Umbilical cord (tissue), 2 donors: ENCODE measurements around the gene VSTM1. TPM values are rescaled to one million over a fixed set of nuclear protein-coding genes. Genes with fewer than 3 reads are reported as not detected.
"Not testable (repeated sequence)": the region's sequence is repeated elsewhere in the genome, so short reads cannot be mapped to it uniquely, and the experiment has no call there.

Experiments used
- DNase-seq: peaks from one replicate; pipeline ENCODE4 v3.0.0-alpha.2; 2015; ENCODE audit warnings: low spot score
- total RNA-seq: library from RNA; depleted of rRNA; stranded (reverse); fragments of >200 nt; gene quantifications from one replicate; pipeline ENCODE4 v1.2.3, GENCODE V29; 2014; ENCODE audit warnings: low replicate concordance; ENCODE audit not compliant: insufficient read depth

Gene VSTM1
- total RNA-seq, 1 donor from 2014 or later = not detected

GRCh38 chr19:54074851-54075250, 11.2 kb upstream of the VSTM1 start:
- no peak for DNase-seq

- no peak for DNase-seq
Observed at GRCh38 chr19:54073829-54074228, 10.1 kb upstream of the VSTM1 start.

- DNase-seq = no peak
Observed at GRCh38 chr19:54069470-54069869, 5.8 kb upstream of the VSTM1 start.

GRCh38 chr19:54062643-54063042, 1.1 kb downstream of the VSTM1 start:
- DNase-seq = no peak

GRCh38 chr19:54047616-54048015, 16.1 kb downstream of the VSTM1 start:
- DNase-seq = no peak

GRCh38 chr19:54045771-54046170, 17.9 kb downstream of the VSTM1 start:
- no peak for DNase-seq

GRCh38 chr19:54042989-54043388, 20.7 kb downstream of the VSTM1 start:
- no peak for DNase-seq

GRCh38 chr19:54041969-54042606, 21.6 kb downstream of the VSTM1 start:
- no peak for DNase-seq

- DNase-seq = no peak
Observed at GRCh38 chr19:54040003-54040402, 23.7 kb downstream of the VSTM1 start.

- not testable (repeated sequence) for DNase-seq
Observed at GRCh38 chr19:54036542-54036941, 27.2 kb downstream of the VSTM1 start.

GRCh38 chr19:54035215-54036178, 28.2 kb downstream of the VSTM1 start:
- no peak for DNase-seq

GRCh38 chr19:54030895-54031586, 32.7 kb downstream of the VSTM1 start:
- no peak for DNase-seq

GRCh38 chr19:54029930-54030490, 33.7 kb downstream of the VSTM1 start:
- DNase-seq = peak; percentile 22

- DNase-seq = no peak
Observed at GRCh38 chr19:54029301-54029700, 34.4 kb downstream of the VSTM1 start.

- no peak for DNase-seq
Observed at GRCh38 chr19:54026656-54027055, 37.0 kb downstream of the VSTM1 start.

- DNase-seq = no peak
Observed at GRCh38 chr19:54024660-54025059, 39.0 kb downstream of the VSTM1 start.

GRCh38 chr19:54023191-54023590, 40.5 kb downstream of the VSTM1 start:
- peak; percentile 9 for DNase-seq

- no peak for DNase-seq
Observed at GRCh38 chr19:54021932-54022331, 41.8 kb downstream of the VSTM1 start.

GRCh38 chr19:54021363-54021762, 42.3 kb downstream of the VSTM1 start:
- no peak for DNase-seq

- no peak for DNase-seq
Observed at GRCh38 chr19:54017261-54017660, 46.4 kb downstream of the VSTM1 start.

GRCh38 chr19:54014920-54015560, 48.7 kb downstream of the VSTM1 start:
- DNase-seq = no peak
